ENCODE measurements around the gene DAB2IP.
"Not testable (repeated sequence)": the region's sequence is repeated elsewhere in the genome, so short reads cannot be mapped to it uniquely, and the experiment has no call there.

DAB2IP gene

GRCh38 chr9:121651295-121652020 is at the start of gene DAB2IP:
TSS of gene DAB2IP (plus strand) at chr9:121651634. CDS start at chr9:121651776, 142 bp downstream.
- no peak for DNase-seq

GRCh38 chr9:121603028-121603427 is 48.4 kb upstream of the DAB2IP start:
- DNase-seq, result no peak

- peak; percentile 5 for DNase-seq
Observed at GRCh38 chr9:121604242-121604641, 47.2 kb upstream of the DAB2IP start.

GRCh38 chr9:121604654-121605053 is 46.8 kb upstream of the DAB2IP start:
- no peak for DNase-seq

GRCh38 chr9:121607434-121608167 is 43.8 kb upstream of the DAB2IP start:
- no peak for DNase-seq

- no peak for DNase-seq
Observed at GRCh38 chr9:121608168-121608853, 43.1 kb upstream of the DAB2IP start.

- DNase-seq, result no peak
Observed at GRCh38 chr9:121609822-121610637, 41.4 kb upstream of the DAB2IP start.

- no peak for DNase-seq
Observed at GRCh38 chr9:121610638-121610953, 40.8 kb upstream of the DAB2IP start.

- DNase-seq, result no peak
Observed at GRCh38 chr9:121612511-121612998, 38.9 kb upstream of the DAB2IP start.

GRCh38 chr9:121613009-121613752 is 38.3 kb upstream of the DAB2IP start:
- DNase-seq, result peak; percentile 14

- DNase-seq, result no peak
Observed at GRCh38 chr9:121616123-121616755, 35.2 kb upstream of the DAB2IP start.

GRCh38 chr9:121618504-121618903 is 32.9 kb upstream of the DAB2IP start:
- no peak for DNase-seq

GRCh38 chr9:121618910-121619309 is 32.5 kb upstream of the DAB2IP start:
- DNase-seq, result not testable (repeated sequence)

- DNase-seq, result no peak
Observed at GRCh38 chr9:121619545-121620324, 31.7 kb upstream of the DAB2IP start.

GRCh38 chr9:121620325-121620673 is 31.1 kb upstream of the DAB2IP start:
- no peak for DNase-seq

GRCh38 chr9:121620777-121621449 is 30.5 kb upstream of the DAB2IP start:
- DNase-seq, result peak; percentile 8

- peak; percentile 7 for DNase-seq
Observed at GRCh38 chr9:121622387-121623203, 28.8 kb upstream of the DAB2IP start.

- not testable (repeated sequence) for DNase-seq
Observed at GRCh38 chr9:121623430-121623829, 28.0 kb upstream of the DAB2IP start.

GRCh38 chr9:121625590-121625989 is 25.8 kb upstream of the DAB2IP start:
- no peak for DNase-seq
